Measurements from ENCODE around the gene TMEM128. TPM values are rescaled to one million over a fixed set of nuclear protein-coding genes. Genes with fewer than 3 reads are reported as not detected.
A peak's percentile ranks its signal among the peaks of the same experiment; 100 is the strongest.
"Not testable (repeated sequence)": the region's sequence is repeated elsewhere in the genome, so short reads cannot be mapped to it uniquely, and the experiment has no call there.

TMEM128 gene
- total RNA-seq, 1 donor from 2014 or later: 29.2 TPM

- no peaks in the 10 kb centered on the region for H3K9me3 ChIP-seq
- H3K27ac ChIP-seq: no peak overlapping the region
- peaks cover 5% of the 10 kb centered on the region for H3K27me3 ChIP-seq (ENCODE audit: low read depth)
- no peak for TF ChIP-seq CTCF (IDR thresholded peaks at IDR 0.05)
- H3K4me1 ChIP-seq: peaks cover 4% of the 10 kb centered on the region
- ATAC-seq: no peak
- intact Hi-C loops (cut with DNase I): no loop called here
- DNase-seq: no peak
- no peak overlapping the region for H3K4me3 ChIP-seq
- H3K36me3 ChIP-seq: no peaks in the 10 kb centered on the region
Observed at GRCh38 chr4:4254666-4255065, 6.6 kb upstream of the TMEM128 start.

- intact Hi-C loops (cut with DNase I): no loop called here
- Histone ChIP-seq H3K4me3 (no peak overlapping the region), H3K9me3 (no peaks in the 10 kb centered on the region), H3K27me3 (ENCODE audit: low read depth) (peaks cover 5% of the 10 kb centered on the region), H3K4me1 (peaks cover 4% of the 10 kb centered on the region), H3K36me3 (no peaks in the 10 kb centered on the region), H3K27ac (no peak overlapping the region)
- DNase-seq (no peak), ATAC-seq (no peak)
- no peak for TF ChIP-seq CTCF (IDR thresholded peaks at IDR 0.05)
Observed at GRCh38 chr4:4254199-4254598, 6.2 kb upstream of the TMEM128 start.

- Histone ChIP-seq H3K9me3 (no peaks in the 10 kb centered on the region), H3K4me1 (peaks cover 21% of the 10 kb centered on the region), H3K27me3 (ENCODE audit: low read depth) (peaks cover 5% of the 10 kb centered on the region), H3K36me3 (peaks cover 13% of the 10 kb centered on the region), H3K27ac (no peak overlapping the region), H3K4me3 (no peak overlapping the region)
- DNase-seq: no peak
- TF ChIP-seq CTCF (IDR thresholded peaks at IDR 0.05): no peak
- intact Hi-C loops (cut with DNase I): no loop called here
- no peak for ATAC-seq
Observed at GRCh38 chr4:4249866-4250265, 1.8 kb upstream of the TMEM128 start.

- H3K27ac ChIP-seq; ATAC-seq; intact Hi-C loops (cut with DNase I); H3K4me3 ChIP-seq; DNase-seq; H3K27me3 ChIP-seq (ENCODE audit: low read depth); H3K9me3 ChIP-seq: not testable (repeated sequence)
- H3K36me3 ChIP-seq: peaks cover 19% of the 10 kb centered on the region
- peaks cover 21% of the 10 kb centered on the region for H3K4me1 ChIP-seq
Observed at GRCh38 chr4:4249342-4249741, 1.3 kb upstream of the TMEM128 start.

GRCh38 chr4:4248885-4249203, 821 bp upstream of the TMEM128 start:
- Histone ChIP-seq H3K4me1 (peaks cover 21% of the 10 kb centered on the region), H3K9me3 (no peaks in the 10 kb centered on the region), H3K36me3 (peaks cover 24% of the 10 kb centered on the region), H3K27ac (peak overlapping the region; percentile 96), H3K27me3 (ENCODE audit: low read depth) (no peaks in the 10 kb centered on the region), H3K4me3 (peak overlapping the region; percentile 81)
- DNase-seq (no peak), ATAC-seq (no peak)
- no peak for TF ChIP-seq CTCF (IDR thresholded peaks at IDR 0.05)
- intact Hi-C loops (cut with DNase I): no loop called here

DNA sequence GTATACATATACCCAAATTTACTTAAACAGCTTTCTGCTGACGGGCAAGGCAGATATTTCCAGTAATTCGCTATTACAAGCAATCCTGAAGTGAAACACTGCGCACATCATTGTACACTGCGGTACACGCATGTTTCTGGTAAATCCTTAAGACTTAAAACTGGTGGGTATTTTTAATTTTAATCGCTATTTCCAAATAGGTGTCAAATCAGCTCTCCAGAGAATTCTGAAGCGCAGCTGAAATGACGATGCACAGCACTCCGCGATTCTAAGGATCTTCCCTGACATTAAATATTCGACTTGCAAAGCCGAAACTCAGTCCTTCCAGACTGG, 361 bp downstream of the TMEM128 start:
- peaks cover 17% of the 10 kb centered on the region for H3K4me1 ChIP-seq
- ATAC-seq (peak in 1 of 2 donors; percentile 7), DNase-seq (no peak)
- H3K9me3 ChIP-seq: no peaks in the 10 kb centered on the region
- peaks cover 30% of the 10 kb centered on the region for H3K36me3 ChIP-seq
- peak overlapping the region; percentile 81 for H3K4me3 ChIP-seq
- no peak for TF ChIP-seq CTCF (IDR thresholded peaks at IDR 0.05)
- peak overlapping the region; percentile 96 for H3K27ac ChIP-seq
- no peaks in the 10 kb centered on the region for H3K27me3 ChIP-seq (ENCODE audit: low read depth)
- intact Hi-C loops (cut with DNase I): no loop called here
